GM18526 (cell line): Measurements from ENCODE around the gene LDLRAD3.

Experiments used
- POLR2A ChIP-seq: IDR thresholded peaks from 3 replicates; pipeline ENCODE4 v1.6.1; 2011; ENCODE audit not compliant: insufficient read length; ENCODE audit errors: extremely low read depth

Gene LDLRAD3

DNA sequence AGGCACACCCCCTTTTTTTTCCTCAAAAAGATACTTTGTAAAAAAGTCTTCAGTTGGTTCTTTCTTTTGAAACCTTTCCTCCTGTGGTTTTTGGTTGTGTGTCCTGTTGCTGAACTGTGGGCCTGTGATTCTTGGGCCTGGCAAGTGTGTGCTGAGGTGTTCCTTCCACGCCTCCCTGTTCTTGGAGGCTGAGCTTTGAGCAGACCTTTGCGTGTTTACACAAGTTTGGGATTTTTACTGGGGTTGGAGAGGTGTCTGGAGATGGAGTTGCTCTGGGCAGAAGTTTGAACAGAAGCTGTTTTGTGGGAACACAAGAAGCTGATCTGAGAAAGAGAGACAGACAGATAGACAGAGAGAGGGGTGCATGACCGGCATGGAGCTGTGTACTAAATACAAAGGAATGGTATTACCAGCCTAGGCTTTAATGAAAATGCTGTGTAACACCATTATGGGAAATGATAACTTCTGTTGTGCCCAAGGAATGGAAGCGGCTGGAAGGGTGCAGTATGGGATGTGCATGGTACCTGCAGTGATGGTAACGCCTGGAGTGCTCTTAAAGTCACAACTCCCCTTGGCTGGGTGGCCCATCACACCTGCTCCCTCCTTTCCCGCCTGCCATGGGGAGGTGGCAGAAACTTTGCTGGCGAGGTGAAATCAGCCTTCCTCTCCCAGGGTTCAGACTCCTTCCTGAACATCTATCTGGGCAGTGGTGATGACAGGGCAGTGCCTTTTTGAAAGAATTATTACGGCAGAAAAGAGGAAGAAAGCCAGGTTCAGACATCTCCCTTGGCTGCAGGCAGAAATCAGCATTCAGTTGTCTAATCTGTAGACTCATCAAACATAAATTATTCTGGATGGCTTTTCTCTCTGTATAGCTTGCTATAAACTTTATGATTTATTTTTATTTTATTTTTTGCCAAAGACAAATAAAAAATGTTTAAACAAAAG, 70.4 kb downstream of the LDLRAD3 start:
- TF ChIP-seq POLR2A = no peak

DNA sequence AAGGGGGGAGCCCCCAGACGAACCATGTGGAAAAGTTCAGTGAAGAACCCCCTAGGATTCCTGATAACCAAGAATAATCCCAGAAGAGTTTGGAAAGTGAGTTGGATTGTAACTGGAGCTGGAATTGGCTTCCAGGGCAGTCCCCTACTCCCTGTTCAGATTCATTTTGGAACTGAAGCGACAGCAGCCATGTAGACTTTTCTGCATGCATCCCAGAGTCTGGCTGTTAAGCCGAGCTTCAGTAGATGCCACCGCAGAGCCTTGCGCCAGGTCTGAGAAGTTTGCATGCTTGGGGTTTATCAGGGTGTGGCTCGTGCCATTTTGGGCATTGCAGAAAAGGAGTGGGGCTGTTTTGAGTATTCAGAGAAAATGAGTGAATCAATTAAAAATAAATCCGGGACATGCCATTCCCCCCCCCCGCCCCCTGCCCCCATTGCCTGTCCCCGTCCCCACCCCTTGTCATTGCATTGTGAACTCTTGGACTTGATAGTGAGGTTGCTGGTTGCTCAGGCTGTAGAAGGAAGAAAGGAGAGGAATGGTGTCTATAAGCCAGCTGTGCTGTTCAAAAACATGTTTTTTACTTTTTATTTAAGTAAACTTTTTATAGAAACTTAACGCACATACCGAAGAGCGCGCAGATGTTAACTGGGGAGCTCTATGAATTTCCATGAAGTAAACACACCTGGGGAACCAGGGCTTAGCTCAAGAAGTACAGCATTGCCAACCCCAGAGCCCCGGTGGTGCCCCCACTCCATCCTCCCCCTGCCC, 71.2 kb downstream of the LDLRAD3 start:
- TF ChIP-seq POLR2A = no peak

DNA sequence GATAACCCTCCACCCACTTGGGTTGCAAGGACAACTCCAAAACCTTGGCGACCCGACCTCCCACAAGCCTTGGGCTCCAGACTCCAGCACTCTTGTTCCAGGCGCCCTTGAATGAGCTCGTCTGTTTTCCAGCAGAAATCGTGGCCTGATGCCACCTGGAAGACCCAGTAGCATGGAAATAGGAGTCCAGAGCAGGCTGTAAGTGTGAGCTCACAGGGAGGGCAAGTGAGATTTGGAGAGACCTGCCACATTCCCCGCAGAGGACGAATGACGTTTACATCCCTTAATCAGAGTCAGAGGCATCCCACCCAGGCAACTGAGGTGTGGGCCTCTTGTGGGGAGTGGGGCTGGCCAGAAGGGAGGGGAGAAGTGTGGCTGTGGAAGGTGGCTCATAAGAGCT, 71.9 kb downstream of the LDLRAD3 start:
- TF ChIP-seq POLR2A = no peak

DNA sequence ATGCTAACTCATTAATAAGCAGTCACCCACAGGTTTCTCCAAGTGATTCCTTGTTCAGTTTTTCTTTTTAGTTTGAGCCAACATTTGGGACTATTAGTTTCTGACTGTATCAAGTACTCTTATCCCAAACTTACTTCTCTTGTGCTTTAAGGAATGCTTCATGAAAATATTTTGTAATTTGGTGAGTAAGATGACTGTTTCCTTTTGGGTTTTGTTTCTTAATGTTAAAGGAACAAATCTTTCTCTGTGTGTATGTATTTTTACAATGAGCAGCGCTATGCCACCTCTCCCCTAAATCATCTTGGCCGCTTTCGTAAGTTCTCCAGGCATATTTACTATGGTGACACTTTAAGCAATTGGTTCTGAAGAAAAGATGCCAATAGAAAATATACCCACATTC, 72.4 kb downstream of the LDLRAD3 start:
- TF ChIP-seq POLR2A = no peak

DNA sequence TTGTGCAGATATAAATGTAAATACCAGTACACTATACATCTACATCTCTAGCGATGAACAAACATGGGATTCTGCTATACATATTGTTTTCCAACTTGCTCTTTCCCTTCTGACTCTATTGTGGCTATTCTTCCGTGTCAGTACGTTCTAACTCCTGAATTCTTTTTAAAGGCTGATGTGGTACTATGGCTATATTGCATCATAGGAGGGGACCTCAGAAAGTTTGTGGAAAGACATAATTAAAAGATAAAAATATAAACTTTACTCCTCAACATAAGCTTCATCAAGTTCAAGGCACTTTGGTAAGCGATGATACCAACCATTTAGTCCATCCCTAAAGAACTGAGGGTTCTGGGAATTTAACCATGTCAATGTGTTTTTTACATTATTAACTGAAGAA, 72.8 kb downstream of the LDLRAD3 start:
- no peak for TF ChIP-seq POLR2A

DNA sequence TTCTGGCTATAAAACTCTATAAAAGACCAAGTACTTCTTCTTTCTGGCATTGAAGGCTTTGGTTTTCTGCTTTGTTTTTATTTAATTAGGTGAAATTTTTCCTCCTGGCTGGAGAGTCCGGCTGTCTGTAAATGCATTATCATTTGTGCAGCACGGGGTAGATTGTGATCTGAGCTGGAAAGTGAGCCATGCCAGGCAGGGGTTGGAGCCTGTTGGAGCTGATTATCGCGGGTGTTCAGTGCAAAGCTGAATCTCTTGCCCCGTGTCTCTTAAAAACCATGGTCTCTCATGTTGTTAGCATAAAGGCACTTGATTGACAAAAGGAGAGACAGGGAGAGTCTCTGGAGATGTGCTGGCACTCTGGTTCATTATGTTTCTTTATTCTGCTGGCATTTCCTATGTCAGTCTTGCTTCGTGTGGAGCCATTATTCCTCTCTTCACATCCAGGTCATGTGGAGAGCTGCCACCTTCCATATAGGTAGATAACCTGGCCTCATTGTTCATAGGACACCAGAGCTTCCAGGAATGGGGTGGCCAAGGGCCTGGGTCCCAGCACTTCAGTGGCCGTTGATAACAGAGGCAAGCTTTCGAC, 75.2 kb downstream of the LDLRAD3 start:
- no peak for TF ChIP-seq POLR2A

DNA sequence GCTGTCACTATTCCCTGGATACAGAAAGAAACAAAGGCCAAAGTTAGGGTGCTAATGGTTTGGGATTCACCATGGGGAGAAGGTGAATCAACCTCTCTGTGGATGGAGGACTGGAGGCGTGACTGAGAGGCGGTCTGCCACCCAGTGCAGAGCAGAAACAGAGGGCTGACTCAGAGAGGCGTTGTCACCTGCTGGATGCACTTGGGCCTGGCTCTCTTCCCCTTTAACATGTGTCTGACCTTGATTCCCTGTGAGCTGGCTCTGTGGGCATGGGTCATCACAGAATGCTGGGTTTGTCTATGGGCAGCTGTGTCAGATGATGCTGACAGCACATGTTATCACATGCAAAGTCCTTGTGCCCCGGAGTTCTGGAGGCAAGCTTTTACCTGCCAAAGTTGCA, 75.9 kb downstream of the LDLRAD3 start:
- TF ChIP-seq POLR2A = no peak

DNA sequence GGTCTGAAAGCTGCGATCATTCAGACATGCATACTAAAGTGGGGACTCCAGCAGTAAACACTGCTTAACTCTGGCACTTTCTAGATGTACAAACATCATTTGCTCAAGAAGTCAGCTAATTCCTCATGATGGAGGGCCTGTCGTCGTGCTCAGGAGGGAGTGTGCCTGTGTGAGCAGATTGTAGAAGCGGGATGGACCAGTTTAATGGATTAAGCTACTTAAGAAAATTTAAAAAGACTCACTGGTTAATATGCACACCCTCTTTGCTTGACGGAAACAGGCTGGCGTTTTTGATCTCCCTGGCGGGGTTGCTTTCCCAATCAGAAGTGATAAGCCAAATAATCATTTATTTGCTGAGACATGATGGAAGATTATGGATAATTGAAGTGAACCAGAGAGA, 79.0 kb downstream of the LDLRAD3 start:
- no peak for TF ChIP-seq POLR2A

DNA sequence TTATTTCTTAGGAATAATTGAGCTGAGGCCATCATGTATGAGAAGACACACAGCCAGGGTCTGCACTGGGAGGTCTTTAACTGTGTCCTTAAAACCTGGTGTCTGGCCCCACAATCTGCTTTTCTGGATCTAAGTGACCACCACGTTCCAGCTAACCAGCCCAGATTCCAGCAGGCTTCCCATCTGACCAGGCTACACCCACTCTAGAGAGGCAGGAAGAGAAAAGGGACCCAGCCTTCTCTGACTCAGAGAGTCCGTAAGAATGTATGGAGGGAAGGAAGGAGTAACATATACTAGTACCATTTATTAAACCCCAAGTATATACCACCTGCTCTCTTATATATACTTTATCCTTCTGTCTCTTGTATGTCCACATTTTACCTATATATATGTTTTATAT, 80.1 kb downstream of the LDLRAD3 start:
- no peak for TF ChIP-seq POLR2A

DNA sequence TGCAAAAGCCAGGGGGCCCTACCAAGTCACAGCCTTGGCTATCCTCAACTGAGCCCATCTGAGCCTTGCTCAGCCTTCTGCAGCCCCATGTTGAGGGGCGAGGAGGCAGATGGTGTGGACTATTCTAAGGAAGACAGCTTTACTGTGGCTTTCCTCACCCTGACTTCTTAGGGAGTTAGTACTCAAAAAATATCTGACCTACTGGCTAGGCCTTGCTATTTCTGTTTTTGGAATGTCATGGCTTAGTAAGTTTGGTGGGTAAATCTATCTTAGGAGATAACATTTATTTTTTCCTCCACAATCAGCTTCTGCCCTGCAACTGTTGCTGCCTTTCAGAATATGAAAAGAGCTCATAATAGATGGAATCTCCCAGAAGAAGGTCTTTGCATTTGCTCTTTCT, 80.9 kb downstream of the LDLRAD3 start:
- no peak for TF ChIP-seq POLR2A

DNA sequence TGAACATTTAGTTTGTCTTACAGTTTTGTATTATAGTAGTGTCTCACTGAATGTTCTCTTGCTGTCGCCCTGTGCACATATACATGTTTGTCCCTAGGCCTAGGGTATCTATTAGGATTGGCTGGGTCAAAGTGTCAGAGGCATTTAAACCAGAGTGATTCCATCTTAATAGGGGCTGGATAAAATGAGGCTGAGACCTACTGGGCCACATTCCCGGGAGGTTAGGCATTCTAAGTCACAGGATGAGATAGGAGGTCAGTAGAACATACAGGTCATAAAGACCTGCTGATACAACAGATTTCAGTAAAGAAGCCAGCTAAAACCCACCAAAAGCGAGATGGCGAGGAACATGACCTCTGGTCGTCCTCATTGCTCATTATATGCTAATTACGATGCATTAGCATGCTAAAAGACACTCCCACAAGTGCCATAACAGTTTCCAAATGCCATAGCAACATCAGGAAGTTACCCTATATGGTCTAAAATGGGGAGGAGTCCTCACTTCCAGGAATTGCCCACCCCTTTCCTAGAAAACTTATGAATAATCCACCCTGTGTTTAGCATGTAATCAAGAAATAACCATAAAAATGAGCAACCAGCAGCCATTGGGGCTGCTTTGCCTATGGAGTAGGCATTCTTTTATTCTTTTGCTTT, 82.6 kb downstream of the LDLRAD3 start:
- no peak for TF ChIP-seq POLR2A

DNA sequence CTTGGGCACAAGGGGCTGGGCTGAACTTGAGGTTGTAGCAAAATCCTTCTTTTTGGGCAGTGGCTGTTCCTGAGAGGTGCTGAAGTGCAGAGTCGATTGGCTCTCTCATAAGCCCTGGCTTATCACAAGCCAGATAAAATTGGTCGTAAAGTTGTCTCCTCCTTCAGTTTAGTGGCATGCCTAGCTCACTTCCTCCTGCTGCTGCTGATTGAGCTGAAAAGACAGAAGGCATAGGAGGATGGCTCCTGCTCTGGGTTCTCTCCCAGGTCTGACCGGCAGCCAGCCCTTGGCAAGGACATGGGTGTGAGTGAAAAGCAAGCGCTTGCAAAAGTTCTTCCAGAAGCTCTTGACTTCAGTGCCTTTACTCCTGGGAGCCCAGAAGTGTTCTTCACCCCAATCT, 83.9 kb downstream of the LDLRAD3 start:
- TF ChIP-seq POLR2A = no peak

DNA sequence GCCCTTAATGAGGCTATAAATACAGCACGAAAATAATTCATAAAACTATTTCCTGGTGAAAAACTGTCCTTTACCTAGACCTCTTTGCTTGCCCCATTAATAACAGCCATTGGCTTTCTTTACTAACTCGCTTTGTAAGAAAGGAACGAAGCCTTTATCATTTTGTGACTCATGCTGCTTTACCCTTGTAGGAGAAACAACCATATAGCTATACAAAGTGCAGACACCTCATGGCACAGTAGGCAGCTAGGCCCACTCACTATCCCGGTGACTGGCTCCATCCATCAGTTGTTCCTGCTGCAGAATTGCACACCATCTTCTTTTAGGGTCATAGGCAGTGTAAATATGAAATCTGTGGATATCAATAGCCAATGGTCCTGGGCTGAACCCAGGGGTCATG, 85.8 kb downstream of the LDLRAD3 start:
- TF ChIP-seq POLR2A = no peak

DNA sequence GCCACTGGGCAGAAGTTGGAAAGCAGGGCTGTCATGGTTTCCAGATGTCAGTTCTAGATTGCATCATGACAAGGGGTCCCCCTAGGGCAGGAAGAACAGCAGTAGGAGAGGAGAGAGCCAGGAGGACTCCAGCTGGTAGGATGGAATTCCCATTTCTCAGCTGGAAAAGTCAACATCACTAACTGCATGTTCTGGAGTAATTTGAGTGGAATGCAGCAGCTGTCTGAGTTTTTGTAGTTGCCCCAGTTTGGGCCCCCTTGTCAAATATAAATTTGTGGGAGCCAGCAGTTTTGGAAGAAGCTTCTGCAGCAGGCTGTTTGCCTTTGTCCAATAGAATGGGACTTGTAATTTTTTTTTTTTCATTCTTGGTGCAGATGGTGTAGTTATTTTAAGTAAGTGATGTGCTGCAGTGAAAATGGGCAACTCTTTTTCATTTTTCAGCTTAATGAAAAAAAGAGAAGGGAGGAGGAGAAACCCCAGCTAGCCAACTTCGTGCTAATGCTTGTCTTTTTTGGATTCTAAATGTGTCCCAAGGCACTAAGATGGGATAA, 86.9 kb downstream of the LDLRAD3 start:
- no peak for TF ChIP-seq POLR2A
